ENCODE data around the gene ATP6V1C2.

The ATP6V1C2 gene

GRCh38 chr2:10721396-10722251 lies at the start of gene ATP6V1C2:
ATP6V1C2 (plus strand) TSS chr2:10721630; CDS start chr2:10722850, 1,220 bp downstream.
- intact Hi-C loops (cut with DNase I): no loop called here
- peak in 7 of 10 donors; percentile 10 to 86 (median 18) for DNase-seq

DNA sequence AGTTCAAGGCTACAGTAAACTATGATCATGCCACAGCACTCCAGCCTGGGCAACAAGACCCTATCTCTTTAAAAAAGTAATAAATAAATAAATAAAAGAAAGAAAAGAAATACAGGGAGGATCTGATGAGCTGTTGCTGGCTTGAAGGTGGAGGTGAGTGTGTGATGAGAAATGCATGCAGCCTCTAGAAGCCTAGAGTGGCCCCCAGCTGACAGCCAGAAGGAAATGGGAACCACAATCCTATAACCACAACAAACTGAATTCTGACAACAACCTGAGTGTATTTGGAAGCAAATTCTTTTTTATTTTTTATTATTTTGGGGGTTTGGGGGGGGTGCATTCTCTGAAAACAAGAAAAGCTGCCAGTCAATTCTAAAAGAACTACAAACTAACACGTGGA lies 46.3 kb upstream of the ATP6V1C2 start:
- no peak for DNase-seq
- intact Hi-C loops (cut with DNase I): no loop called here

GRCh38 chr2:10678225-10678624 lies 43.2 kb upstream of the ATP6V1C2 start:
- DNase-seq: no peak

GRCh38 chr2:10680214-10680613 lies 41.2 kb upstream of the ATP6V1C2 start:
- no peak for DNase-seq
- intact Hi-C loops (cut with DNase I): no loop called here

More at GRCh38 chr2:10678225-10678624, 43.2 kb upstream of the ATP6V1C2 start:
- intact Hi-C loops (cut with DNase I): no loop called here

GRCh38 chr2:10680957-10681356 lies 40.5 kb upstream of the ATP6V1C2 start:
- intact Hi-C loops (cut with DNase I): no loop called here
- DNase-seq: no peak

DNA sequence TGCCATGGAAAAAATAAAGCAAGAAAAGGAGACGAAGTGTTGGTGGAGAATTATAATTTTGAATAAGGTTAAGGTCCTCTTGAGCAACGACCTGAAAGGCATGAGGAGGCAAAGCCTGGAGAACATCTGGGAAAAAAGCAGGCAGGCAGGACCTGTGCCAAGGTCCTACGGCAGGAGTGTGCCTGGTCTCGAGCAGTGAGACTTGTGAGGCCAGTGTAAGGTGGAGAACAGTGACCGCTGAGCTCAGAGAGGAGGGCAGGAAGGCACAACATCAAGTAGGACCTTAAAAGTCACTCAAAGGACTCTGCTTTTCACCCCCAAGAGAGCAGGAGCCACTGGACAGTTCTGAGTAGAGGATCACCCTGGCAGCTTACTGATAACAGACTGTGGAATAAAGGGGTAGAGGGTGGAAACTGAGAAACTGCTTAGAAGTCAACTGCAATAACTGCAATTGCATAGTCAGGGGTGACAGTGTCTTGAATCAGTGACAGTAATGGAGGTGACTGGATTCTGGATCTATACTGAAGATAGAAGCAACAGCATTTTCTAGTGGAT lies 35.2 kb upstream of the ATP6V1C2 start:
- no peak for DNase-seq
- intact Hi-C loops (cut with DNase I): no loop called here

DNA sequence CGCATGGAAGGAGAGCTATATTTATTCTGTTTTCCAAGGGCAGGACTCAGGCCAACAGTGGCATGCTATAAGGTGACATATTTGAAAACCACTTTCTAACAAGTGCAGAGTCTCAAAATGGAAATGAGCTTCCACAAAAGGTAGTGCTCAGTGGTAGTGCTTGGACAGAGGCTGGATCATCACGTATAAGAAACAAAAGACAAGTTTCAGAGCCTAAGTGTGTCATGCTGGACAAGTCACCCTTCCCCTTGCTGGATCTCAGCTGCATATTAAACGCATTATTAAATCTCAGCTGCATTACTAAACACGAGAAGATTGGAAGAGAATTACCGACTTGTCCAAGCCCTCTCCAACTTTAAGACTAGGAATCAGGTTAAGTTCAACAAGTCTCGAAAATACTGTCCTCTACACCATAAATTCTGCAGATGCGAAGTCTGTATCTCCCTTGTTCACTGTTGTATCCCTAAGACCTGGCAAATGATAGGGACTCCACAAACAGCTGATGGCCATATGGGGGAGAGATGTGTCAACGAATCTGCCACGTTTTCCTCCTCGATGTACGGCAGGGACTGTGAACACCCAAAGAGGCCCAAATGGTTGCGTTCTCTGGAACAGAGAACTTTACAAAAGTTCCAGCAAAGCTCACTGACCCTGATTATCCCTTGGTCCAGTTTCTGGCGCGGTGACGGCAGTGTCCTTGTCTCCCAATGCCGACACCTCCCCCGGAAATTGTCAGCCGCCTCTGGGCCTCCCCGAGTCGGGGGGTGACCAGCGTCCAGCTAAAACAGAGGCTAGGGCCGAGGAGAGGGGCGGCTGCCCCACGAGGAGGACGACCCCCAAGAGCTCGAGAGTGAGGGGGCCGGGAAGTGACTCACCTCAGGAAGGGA lies 32.3 kb upstream of the ATP6V1C2 start:
- intact Hi-C loops (cut with DNase I): no loop called here
- peak in 2 of 10 donors; percentile 14 to 74 for DNase-seq

- intact Hi-C loops (cut with DNase I): no loop called here
Observed at GRCh38 chr2:10691521-10691920, 29.9 kb upstream of the ATP6V1C2 start.

GRCh38 chr2:10700078-10700803 lies 21.2 kb upstream of the ATP6V1C2 start:
- DNase-seq: no peak
- intact Hi-C loops (cut with DNase I): no loop called here

More at GRCh38 chr2:10691521-10691920, 29.9 kb upstream of the ATP6V1C2 start:
- DNase-seq: no peak

- intact Hi-C loops (cut with DNase I): no loop called here
- no peak for DNase-seq
Observed at GRCh38 chr2:10704034-10704594, 17.3 kb upstream of the ATP6V1C2 start.

- no peak for DNase-seq
- intact Hi-C loops (cut with DNase I): no loop called here
Observed at GRCh38 chr2:10706033-10706432, 15.4 kb upstream of the ATP6V1C2 start.

DNA sequence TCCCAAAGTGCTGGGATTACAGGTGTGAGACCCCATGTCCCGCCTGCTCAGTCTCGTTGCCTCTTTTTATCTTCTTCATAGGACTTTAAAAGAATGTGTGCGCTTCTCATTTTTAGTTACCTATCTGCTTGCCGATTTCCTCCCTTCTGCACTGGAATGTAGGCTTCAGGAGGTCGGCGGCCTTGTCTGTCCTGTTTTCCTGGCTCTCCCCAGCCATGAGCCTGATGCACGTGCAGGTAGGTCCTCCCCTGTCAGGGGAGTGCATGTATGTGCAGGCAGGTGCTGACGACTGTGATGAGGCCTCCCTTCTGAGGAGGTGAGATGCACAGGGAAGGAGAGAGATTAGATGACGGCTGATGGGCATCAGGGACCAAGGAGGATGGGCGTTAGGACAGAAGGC lies 13.6 kb upstream of the ATP6V1C2 start:
- intact Hi-C loops (cut with DNase I): no loop called here
- no peak for DNase-seq

DNA sequence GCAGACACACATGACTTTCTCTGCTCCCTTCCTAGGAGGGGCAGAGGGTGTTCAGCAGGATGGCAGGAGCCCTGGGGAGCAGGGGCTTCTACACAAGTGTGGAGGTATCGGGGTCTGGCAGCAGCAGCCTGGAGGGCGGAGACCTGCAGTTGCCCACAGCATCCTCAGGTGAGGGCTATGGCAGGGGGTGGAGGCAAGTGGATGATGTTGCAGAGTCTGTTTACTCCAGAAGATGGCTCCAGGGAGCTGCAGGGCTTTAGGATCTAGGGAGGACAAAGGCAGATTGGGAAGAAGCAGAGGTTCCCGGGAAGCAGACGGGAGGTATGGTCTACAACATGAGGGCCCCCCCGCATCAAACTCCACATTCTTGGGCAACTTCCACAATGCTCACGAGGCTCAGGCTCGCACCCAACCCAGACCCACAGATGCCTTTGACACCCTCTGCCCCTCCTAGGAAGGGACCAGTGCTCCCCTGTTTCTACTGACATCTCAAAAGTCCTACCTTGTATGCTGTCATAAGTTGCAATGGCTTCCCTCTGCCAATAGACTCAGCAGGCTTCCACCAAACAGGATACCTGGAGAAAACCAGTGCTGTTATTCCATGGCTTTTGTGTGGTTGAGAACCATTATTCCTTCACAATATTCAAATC lies 12.0 kb upstream of the ATP6V1C2 start:
- intact Hi-C loops (cut with DNase I): no loop called here
- DNase-seq: no peak

DNA sequence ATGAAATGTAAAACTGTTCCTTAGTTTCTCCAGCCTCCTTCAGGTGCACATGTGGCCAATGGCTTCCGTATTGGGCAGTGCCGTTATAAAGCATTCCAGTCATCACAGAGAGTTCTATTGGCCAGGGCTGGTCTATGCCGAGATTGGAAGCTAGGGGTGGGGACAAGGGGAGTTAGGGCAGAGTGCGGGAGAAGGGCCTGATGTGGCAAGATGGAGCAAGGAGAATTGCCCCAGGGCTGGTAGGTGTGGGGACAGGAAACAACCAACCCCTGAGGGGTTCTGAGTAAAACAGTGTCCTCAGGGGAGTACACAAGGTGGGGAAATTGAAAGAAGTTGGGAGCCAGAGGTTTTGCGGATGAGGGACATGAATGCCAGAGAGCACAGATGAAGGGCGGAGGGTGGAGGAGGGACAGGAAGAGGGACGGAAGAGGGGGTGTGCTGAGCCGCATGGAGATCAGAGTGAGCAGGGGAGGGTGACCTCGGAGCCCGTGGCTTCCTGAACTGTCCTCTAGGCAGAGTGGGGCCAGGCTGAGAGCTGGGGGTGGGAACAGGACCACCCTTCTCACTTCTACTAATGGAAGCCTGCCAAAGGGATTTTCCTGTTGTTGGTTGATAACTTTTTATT lies 9.1 kb upstream of the ATP6V1C2 start:
- intact Hi-C loops (cut with DNase I): no loop called here
- DNase-seq: no peak

- intact Hi-C loops (cut with DNase I): no loop called here
Observed at GRCh38 chr2:10716581-10716980, 4.8 kb upstream of the ATP6V1C2 start.

DNA sequence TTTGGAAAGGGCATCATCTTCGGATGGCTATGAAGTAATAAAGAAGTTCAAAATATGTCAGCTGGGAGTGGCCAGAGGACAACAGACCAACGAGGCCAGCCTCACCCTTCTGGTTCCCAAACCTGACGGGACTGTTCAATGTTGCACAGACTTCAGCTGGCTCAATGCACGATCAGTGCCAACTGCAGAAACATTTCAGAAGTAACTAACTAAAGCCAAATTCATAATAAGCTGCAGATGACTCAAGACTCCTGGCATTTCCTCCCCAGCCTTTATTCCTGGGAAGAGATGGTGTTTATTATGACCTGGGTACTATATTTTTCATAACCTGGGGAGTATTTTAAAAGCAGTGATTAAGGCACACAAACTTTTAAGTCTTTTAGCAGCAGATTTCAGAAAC lies 3.8 kb upstream of the ATP6V1C2 start:
- no peak for DNase-seq
- intact Hi-C loops (cut with DNase I): no loop called here

More at GRCh38 chr2:10716581-10716980, 4.8 kb upstream of the ATP6V1C2 start:
- DNase-seq: no peak

GRCh38 chr2:10720306-10720705 lies 1.1 kb upstream of the ATP6V1C2 start:
- DNase-seq: no peak
- intact Hi-C loops (cut with DNase I): no loop called here

DNA sequence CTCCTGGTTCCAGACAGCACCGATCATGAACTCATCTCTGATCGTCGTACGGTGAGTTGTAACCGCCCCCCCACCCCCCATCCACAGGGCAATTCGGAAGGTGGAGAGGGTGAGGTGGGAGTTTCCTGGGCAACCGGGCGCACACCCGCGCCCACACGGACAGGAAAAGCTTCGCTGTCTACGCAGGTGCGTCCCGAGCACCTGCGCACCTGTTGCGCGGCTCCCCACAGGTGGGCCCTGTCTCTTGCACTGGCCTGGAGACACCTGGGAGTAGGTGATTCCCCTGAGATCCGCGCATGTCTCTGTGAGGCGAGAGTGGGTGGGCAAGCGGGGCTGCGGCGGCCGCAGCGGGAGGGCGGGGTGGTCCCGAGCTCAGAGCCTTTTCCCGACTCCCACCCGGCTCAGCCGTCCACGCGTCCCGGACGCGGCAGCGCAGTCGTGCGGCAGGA lies 459 bp upstream of the ATP6V1C2 start:
- intact Hi-C loops (cut with DNase I): no loop called here
- no peak for DNase-seq

DNA sequence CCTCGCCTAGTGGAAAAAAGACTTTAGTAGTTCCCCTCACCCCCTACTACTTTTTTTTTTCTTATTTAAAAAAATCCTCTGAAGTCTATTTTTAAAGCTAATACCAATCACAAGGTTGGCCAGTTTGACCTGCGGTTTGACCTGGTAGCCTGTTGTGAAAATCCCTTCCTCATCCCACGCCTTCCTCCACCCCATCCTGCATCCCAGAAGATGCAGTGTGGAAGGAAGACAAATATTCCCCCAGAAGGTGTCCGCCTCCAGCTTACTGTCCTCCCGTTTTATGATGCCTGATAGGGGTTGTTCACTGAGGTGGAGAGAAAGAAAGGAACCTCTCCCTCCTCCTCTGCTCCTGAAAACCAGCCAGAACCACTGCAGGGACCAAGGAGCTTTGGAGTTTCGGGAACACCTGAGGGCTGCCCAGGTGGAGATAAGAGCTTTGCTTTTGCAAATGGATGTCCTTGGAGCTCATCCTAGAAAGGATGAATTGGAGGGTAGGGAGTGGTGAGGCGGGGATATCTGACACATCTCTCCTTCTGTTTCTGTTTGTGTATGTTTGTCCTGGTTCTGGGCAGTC lies 909 bp downstream of the ATP6V1C2 start:
- intact Hi-C loops (cut with DNase I): no loop called here

More for the DNA sequence above, 909 bp downstream of the ATP6V1C2 start:
- no peak for DNase-seq

All from posterior cingulate gyrus (tissue), 11 donors.